Osteoblast (primary cell): ENCODE data around the gene PDZRN3. TPM values are rescaled to one million over a fixed set of nuclear protein-coding genes. Genes with fewer than 3 reads are reported as not detected.
A peak's percentile ranks its signal among the peaks of the same experiment; 100 is the strongest.

ENCODE experiments used
- DNase-seq: peaks from one replicate; pipeline ENCODE4 v3.0.0; 2011; ENCODE audit warnings: low spot score, mixed read lengths; ENCODE audit not compliant: insufficient read length; ENCODE audit errors: missing footprints
- H2AFZ ChIP-seq: 2 replicates; pipeline ENCODE4 v1.6.0; 2011; ENCODE audit warnings: mild to moderate bottlenecking, low read length
- H3K27ac ChIP-seq: 2 replicates; pipeline ENCODE4 v1.5.1; 2011; ENCODE audit warnings: mild to moderate bottlenecking, low read depth, low read length, moderate library complexity
- H3K27me3 ChIP-seq: 2 replicates; pipeline ENCODE4 v1.6.0; 2012; ENCODE audit warnings: mild to moderate bottlenecking, control low read depth, inconsistent platforms, low read length, moderate library complexity; ENCODE audit not compliant: insufficient read depth
- H3K36me3 ChIP-seq: 2 replicates; pipeline ENCODE4 v1.5.1; 2011; ENCODE audit warnings: mild to moderate bottlenecking, low read length, control low read depth, moderate library complexity; ENCODE audit not compliant: insufficient read depth
- H3K4me1 ChIP-seq: 2 replicates; pipeline ENCODE4 v1.5.1; 2011; ENCODE audit warnings: mild to moderate bottlenecking, low read length, control low read depth, moderate library complexity; ENCODE audit not compliant: insufficient read depth
- H3K4me2 ChIP-seq: 2 replicates; pipeline ENCODE4 v1.6.0; 2011; ENCODE audit warnings: mild to moderate bottlenecking, low read length; ENCODE audit not compliant: insufficient read depth
- H3K4me3 ChIP-seq: fragments of 200-600 bp; sonication (generic); 3 replicates; pipeline ENCODE4 v1.5.1; 2012; ENCODE audit warnings: mild to moderate bottlenecking, low read length, inconsistent platforms; ENCODE audit not compliant: insufficient read depth
- H3K79me2 ChIP-seq: 2 replicates; pipeline ENCODE4 v1.6.0; 2012; ENCODE audit warnings: mild to moderate bottlenecking, low read length, control low read depth, inconsistent platforms; ENCODE audit not compliant: insufficient read depth
- H3K9me3 ChIP-seq: 2 replicates; pipeline ENCODE4 v1.5.1; 2011; ENCODE audit warnings: low read depth, low read length, control low read depth
- H4K20me1 ChIP-seq: 2 replicates; pipeline ENCODE4 v1.6.0; 2012; ENCODE audit warnings: mild to moderate bottlenecking, low read length, control low read depth; ENCODE audit not compliant: insufficient read depth
- total RNA-seq: library from RNA; depleted of rRNA; stranded (reverse); fragments of >200 nt; gene quantifications from 2 replicates; pipeline ENCODE4 v1.2.3, GENCODE V29; 2012
- TF ChIP-seq, protein P1 (sequence below): IDR thresholded peaks from 2 replicates; pipeline ENCODE4 v1.5.1; 2011; ENCODE audit warnings: mild to moderate bottlenecking, low read depth, low read length, moderate library complexity; ENCODE audit errors: extremely low read depth

PDZRN3 gene
- total RNA-seq, 1 donor, result 26.4 TPM

DNA sequence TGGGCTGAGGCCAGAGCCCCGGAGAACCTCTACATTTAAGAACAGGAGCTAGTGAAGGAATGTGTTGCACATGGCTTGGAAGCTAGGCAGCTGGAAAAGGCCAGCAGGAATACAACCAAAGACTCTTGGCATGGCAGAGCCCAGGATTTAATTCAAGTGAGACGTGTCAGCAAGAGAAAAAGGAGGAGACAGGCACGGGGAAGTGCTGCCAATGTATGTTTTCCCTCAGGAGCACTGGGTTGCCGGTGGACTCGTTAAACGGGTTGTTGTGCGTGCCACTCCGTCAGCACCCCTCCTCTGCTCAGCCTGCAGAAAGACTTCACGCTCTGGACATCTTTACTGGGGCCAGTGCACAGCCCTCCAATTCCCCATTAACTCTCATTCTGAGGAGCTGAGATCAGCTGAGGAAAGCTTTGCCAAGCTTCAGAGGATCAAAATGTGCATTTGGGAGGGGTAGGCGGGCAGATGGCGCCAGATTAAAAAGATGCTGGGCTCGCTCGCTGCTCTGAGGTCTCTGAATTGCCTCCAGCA is 103.7 kb downstream of the PDZRN3 start:
- H3K4me2 ChIP-seq, result peak overlapping the region; percentile 56
- no peaks in the 10 kb centered on the region for H3K36me3 ChIP-seq
- no peak for DNase-seq
- peaks cover 15% of the 10 kb centered on the region for H3K79me2 ChIP-seq
- H3K27me3 ChIP-seq, result no peaks in the 10 kb centered on the region
- H3K27ac ChIP-seq, result no peak overlapping the region
- TF ChIP-seq, protein P1, sequence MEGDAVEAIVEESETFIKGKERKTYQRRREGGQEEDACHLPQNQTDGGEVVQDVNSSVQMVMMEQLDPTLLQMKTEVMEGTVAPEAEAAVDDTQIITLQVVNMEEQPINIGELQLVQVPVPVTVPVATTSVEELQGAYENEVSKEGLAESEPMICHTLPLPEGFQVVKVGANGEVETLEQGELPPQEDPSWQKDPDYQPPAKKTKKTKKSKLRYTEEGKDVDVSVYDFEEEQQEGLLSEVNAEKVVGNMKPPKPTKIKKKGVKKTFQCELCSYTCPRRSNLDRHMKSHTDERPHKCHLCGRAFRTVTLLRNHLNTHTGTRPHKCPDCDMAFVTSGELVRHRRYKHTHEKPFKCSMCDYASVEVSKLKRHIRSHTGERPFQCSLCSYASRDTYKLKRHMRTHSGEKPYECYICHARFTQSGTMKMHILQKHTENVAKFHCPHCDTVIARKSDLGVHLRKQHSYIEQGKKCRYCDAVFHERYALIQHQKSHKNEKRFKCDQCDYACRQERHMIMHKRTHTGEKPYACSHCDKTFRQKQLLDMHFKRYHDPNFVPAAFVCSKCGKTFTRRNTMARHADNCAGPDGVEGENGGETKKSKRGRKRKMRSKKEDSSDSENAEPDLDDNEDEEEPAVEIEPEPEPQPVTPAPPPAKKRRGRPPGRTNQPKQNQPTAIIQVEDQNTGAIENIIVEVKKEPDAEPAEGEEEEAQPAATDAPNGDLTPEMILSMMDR, result no peak
- H4K20me1 ChIP-seq, result no peaks in the 10 kb centered on the region
- H3K4me3 ChIP-seq, result peak overlapping the region; percentile 11
- no peaks in the 10 kb centered on the region for H3K4me1 ChIP-seq
- no peaks in the 10 kb centered on the region for H3K9me3 ChIP-seq
- peak overlapping the region; percentile 73 for H2AFZ ChIP-seq

- Histone ChIP-seq H3K36me3 (no peaks in the 10 kb centered on the region), H4K20me1 (no peaks in the 10 kb centered on the region), H3K27ac (no peak overlapping the region), H3K79me2 (peaks cover 11% of the 10 kb centered on the region), H3K27me3 (no peaks in the 10 kb centered on the region), H3K4me3 (no peak overlapping the region), H2AFZ (no peak overlapping the region), H3K9me3 (no peaks in the 10 kb centered on the region), H3K4me2 (no peak overlapping the region), H3K4me1 (no peaks in the 10 kb centered on the region)
- TF ChIP-seq, protein P1, result no peak
- no peak for DNase-seq
Measured at GRCh38 chr3:73516631-73517030, 108.1 kb downstream of the PDZRN3 start.

GRCh38 chr3:73513260-73513659 is 111.5 kb downstream of the PDZRN3 start:
- H4K20me1 ChIP-seq, result no peaks in the 10 kb centered on the region
- peaks cover 20% of the 10 kb centered on the region for H3K79me2 ChIP-seq
- no peak overlapping the region for H2AFZ ChIP-seq
- no peaks in the 10 kb centered on the region for H3K9me3 ChIP-seq
- no peaks in the 10 kb centered on the region for H3K36me3 ChIP-seq
- H3K4me3 ChIP-seq, result no peak overlapping the region
- H3K4me1 ChIP-seq, result peaks cover 13% of the 10 kb centered on the region
- H3K4me2 ChIP-seq, result no peak overlapping the region
- no peak overlapping the region for H3K27ac ChIP-seq
- no peaks in the 10 kb centered on the region for H3K27me3 ChIP-seq
- no peak for DNase-seq
- TF ChIP-seq, protein P1, result no peak

- H3K27ac ChIP-seq, result no peak overlapping the region
- no peak overlapping the region for H3K4me3 ChIP-seq
- H4K20me1 ChIP-seq, result no peaks in the 10 kb centered on the region
- H3K79me2 ChIP-seq, result peaks cover 16% of the 10 kb centered on the region
- TF ChIP-seq, protein P1, result no peak
- no peaks in the 10 kb centered on the region for H3K27me3 ChIP-seq
- H3K36me3 ChIP-seq, result no peaks in the 10 kb centered on the region
- no peaks in the 10 kb centered on the region for H3K9me3 ChIP-seq
- H2AFZ ChIP-seq, result no peak overlapping the region
- DNase-seq, result no peak
- peaks cover 13% of the 10 kb centered on the region for H3K4me1 ChIP-seq
- no peak overlapping the region for H3K4me2 ChIP-seq
Measured at GRCh38 chr3:73511571-73512525, 112.9 kb downstream of the PDZRN3 start.
